ENCODE results near the gene SNX15. TPM values are rescaled to one million over a fixed set of nuclear protein-coding genes. Genes with fewer than 3 reads are reported as not detected.

Gene SNX15
- total and polyA plus RNA-seq, 2 donors (not counting 3 experiments of a cell fraction or from before 2014, with no cell fraction given), result 15.5 to 21.8 TPM

DNA sequence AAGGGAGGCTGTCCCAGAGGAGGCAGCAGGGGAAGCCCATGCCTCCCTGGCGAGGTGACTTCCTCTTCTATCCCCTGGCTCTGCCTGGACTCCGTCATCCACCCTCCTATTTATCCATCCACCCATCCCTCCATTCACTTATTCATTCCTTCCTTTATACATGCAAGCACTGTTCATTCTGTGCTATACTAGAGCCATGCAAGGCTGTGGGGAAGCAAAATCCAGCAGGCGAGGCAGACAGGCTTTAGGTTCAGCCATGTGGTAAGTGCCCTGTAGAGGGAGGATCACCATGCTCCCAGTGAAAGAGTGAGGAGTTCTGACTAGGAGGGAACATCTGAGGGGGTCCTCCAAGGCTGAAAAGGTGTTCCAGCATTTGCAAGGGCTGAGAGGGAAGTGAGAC, 32.3 kb downstream of the SNX15 start:
- no peaks in the 10 kb centered on the region for H3K27me3 ChIP-seq (ENCODE audit: control insufficient read depth in 2 of 2, insufficient read depth in 2 of 2, low read length in 2 of 2)
- H2AFZ ChIP-seq (ENCODE audit: low read depth, low read length), result no peak overlapping the region
- ChIA-PET CTCF (interaction anchor here (1.0 to 1.1 kb wide), 2 partner anchors 171 to 215 kb away, joined by 3 to 4 read pairs; partner anchors contain the start of gene CDC42BPG), POLR2A (no interaction called here)
- no peak overlapping the region for H3K27ac ChIP-seq (ENCODE audit: insufficient read depth, low read depth, low read length)
- H3K36me3 ChIP-seq (ENCODE audit: control insufficient read depth in 2 of 2, extremely low read depth in 1 of 2, insufficient read depth in 2 of 2, low read length in 2 of 2), result no peaks in the 10 kb centered on the region
- no peaks in the 10 kb centered on the region for H4K20me1 ChIP-seq (replicated peaks; ENCODE audit: control insufficient read depth, extremely low read depth, insufficient read depth, low read length)
- no peak for DNase-seq (ENCODE audit: low read depth, low spot score)
- BruUV-seq (replicated peaks), result no TSS peak
- H3K4me1 ChIP-seq (ENCODE audit: control insufficient read depth, extremely low read depth, insufficient read depth, low read length), result no peaks in the 10 kb centered on the region
- H3K9ac ChIP-seq (replicated peaks; ENCODE audit: extremely low read depth, insufficient read depth, low read length), result no peak overlapping the region
- dilution Hi-C loops (cut with MboI; ENCODE audit: extremely low pct_ligation_motif_present, low sequenced_read_pairs), result no loop called here
- no peaks in the 10 kb centered on the region for H3K9me1 ChIP-seq (replicated peaks; ENCODE audit: control insufficient read depth, extremely low read depth, insufficient read depth, low read length)
- TF ChIP-seq MYC (IDR thresholded peaks at IDR 0.05; ENCODE audit: low read depth, low read length), result no peak
- intact Hi-C loops (cut with micrococcal nuclease), result no loop called here
- no peak overlapping the region for H3K4me2 ChIP-seq (ENCODE audit: insufficient read depth, low read length)
- no peaks in the 10 kb centered on the region for H3K9me3 ChIP-seq (replicated peaks; ENCODE audit: control insufficient read depth, insufficient read depth, low read length)
- no peaks in the 10 kb centered on the region for H3K79me2 ChIP-seq (ENCODE audit: control insufficient read depth, insufficient read depth, low read length)
- no peak for FAIRE-seq
- H3K4me3 ChIP-seq (replicated peaks in 1 of 3; ENCODE audit: insufficient read depth in 1 of 3, low read depth in 1 of 3, low read length in 3 of 3), result no peak overlapping the region

DNA sequence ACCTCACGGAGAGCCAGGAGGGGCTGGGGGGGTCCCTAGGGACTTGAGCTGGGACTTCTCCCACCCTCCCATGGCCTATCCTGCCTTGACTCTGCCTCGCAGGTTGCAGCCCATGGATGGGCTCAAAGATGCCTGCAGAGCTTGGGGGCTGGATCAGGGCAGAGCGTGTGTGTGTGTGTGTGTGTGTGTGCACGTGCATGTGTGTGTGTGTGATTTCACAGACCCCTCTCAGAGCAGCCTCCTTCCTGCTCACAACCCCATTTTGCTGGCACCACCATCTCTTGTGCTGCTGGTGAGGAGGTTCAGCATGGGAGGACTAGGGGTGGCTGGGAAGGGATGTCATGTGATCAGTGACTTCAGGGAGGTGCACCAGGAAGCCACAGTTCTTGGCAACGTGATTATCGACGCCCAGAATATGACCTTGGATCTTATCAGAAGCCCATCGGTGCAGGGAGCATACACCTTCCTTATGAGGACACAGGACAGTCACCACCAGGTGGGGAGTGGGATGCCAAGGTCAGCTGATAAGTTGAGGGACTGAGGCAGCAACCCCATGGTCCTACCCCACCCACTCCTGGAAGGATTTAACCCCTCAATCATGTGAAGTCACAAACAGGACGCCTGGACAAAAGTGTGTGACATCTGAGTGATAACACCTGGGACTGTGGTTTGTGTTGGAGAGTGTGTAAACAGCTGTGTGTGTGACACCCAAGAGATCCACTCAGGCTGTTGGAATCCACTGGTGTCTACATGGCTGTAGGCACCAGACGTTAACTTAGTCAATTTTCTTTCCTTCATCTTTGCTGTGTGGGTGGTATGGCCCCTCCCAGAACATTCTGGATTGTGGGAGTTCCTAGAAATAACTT, 33.0 kb downstream of the SNX15 start:
- DNase-seq (ENCODE audit: low read depth, low spot score) (no peak), FAIRE-seq (no peak)
- Histone ChIP-seq H3K27ac (ENCODE audit: insufficient read depth, low read depth, low read length) (no peak overlapping the region), H3K4me2 (ENCODE audit: insufficient read depth, low read length) (no peak overlapping the region), H4K20me1 (replicated peaks; ENCODE audit: control insufficient read depth, extremely low read depth, insufficient read depth, low read length) (no peaks in the 10 kb centered on the region), H3K4me3 (replicated peaks in 1 of 3; ENCODE audit: insufficient read depth in 1 of 3, low read depth in 1 of 3, low read length in 3 of 3) (no peak overlapping the region), H3K9me3 (replicated peaks; ENCODE audit: control insufficient read depth, insufficient read depth, low read length) (no peaks in the 10 kb centered on the region), H3K4me1 (ENCODE audit: control insufficient read depth, extremely low read depth, insufficient read depth, low read length) (no peaks in the 10 kb centered on the region), H2AFZ (ENCODE audit: low read depth, low read length) (no peak overlapping the region), H3K27me3 (ENCODE audit: control insufficient read depth in 2 of 2, insufficient read depth in 2 of 2, low read length in 2 of 2) (no peaks in the 10 kb centered on the region), H3K9ac (replicated peaks; ENCODE audit: extremely low read depth, insufficient read depth, low read length) (no peak overlapping the region), H3K79me2 (ENCODE audit: control insufficient read depth, insufficient read depth, low read length) (no peaks in the 10 kb centered on the region), H3K9me1 (replicated peaks; ENCODE audit: control insufficient read depth, extremely low read depth, insufficient read depth, low read length) (no peaks in the 10 kb centered on the region), H3K36me3 (ENCODE audit: control insufficient read depth in 2 of 2, extremely low read depth in 1 of 2, insufficient read depth in 2 of 2, low read length in 2 of 2) (no peaks in the 10 kb centered on the region)
- CTCF ChIA-PET, result interaction anchor here (0.9 kb wide), 1 partner anchor 15 kb away, joined by 4 read pairs; no protein-coding TSS in a partner anchor
- TF ChIP-seq MYC (IDR thresholded peaks at IDR 0.05; ENCODE audit: low read depth, low read length) (no peak), FOS (IDR thresholded peaks at IDR 0.05; ENCODE audit: borderline replicate concordance, insufficient read depth, low read length) (no peak), GATA2 (IDR thresholded peaks at IDR 0.05; ENCODE audit: insufficient read depth, insufficient read length, low read depth, low read length) (no peak), EZH2 (IDR thresholded peaks at IDR 0.05; ENCODE audit: borderline replicate concordance, low read depth, low read length, severe bottlenecking) (no peak), JUN (IDR thresholded peaks at IDR 0.05; ENCODE audit: borderline replicate concordance, insufficient read depth, insufficient read length, low read depth) (no peak), POLR2AphosphoS5 (IDR thresholded peaks at IDR 0.05; ENCODE audit: insufficient read depth, low read depth, low read length) (no peak), POLR2A (IDR thresholded peaks at IDR 0.05; ENCODE audit: low read depth, low read length) (no peak)
- TF ChIP-seq, protein P1, sequence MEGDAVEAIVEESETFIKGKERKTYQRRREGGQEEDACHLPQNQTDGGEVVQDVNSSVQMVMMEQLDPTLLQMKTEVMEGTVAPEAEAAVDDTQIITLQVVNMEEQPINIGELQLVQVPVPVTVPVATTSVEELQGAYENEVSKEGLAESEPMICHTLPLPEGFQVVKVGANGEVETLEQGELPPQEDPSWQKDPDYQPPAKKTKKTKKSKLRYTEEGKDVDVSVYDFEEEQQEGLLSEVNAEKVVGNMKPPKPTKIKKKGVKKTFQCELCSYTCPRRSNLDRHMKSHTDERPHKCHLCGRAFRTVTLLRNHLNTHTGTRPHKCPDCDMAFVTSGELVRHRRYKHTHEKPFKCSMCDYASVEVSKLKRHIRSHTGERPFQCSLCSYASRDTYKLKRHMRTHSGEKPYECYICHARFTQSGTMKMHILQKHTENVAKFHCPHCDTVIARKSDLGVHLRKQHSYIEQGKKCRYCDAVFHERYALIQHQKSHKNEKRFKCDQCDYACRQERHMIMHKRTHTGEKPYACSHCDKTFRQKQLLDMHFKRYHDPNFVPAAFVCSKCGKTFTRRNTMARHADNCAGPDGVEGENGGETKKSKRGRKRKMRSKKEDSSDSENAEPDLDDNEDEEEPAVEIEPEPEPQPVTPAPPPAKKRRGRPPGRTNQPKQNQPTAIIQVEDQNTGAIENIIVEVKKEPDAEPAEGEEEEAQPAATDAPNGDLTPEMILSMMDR (IDR thresholded peaks at IDR 0.05; ENCODE audit: extremely low read depth in 1 of 2, insufficient read depth in 1 of 2, low read depth in 1 of 2, low read length in 2 of 2), result no peak
- TF ChIP-seq, protein P2, sequence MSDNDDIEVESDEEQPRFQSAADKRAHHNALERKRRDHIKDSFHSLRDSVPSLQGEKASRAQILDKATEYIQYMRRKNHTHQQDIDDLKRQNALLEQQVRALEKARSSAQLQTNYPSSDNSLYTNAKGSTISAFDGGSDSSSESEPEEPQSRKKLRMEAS (IDR thresholded peaks at IDR 0.05; ENCODE audit: insufficient read depth, insufficient read length), result no peak
- intact Hi-C loops (cut with micrococcal nuclease) (loop anchor here (2.0 kb wide), 1 partner anchor 45 kb away; the partner anchor contains the start of gene ARL2), dilution Hi-C loops (cut with MboI; ENCODE audit: extremely low pct_ligation_motif_present, low sequenced_read_pairs) (no loop called here)
- POLR2A ChIA-PET, result no interaction called here
- no TSS peak for BruUV-seq (replicated peaks)
